ENCODE data around the gene GRIA4.
"Not testable (repeated sequence)": the region's sequence is repeated elsewhere in the genome, so short reads cannot be mapped to it uniquely, and the experiment has no call there.

Gene GRIA4

GRCh38 chr11:105868762-105869285, 259.0 kb downstream of the GRIA4 start:
- H3K27ac ChIP-seq (ENCODE audit: low read length), result no peak overlapping the region
- no peaks in the 10 kb centered on the region for H3K4me1 ChIP-seq (ENCODE audit: control insufficient read depth in 1 of 2, insufficient read depth in 2 of 2, low read length in 2 of 2)
- no peaks in the 10 kb centered on the region for H3K27me3 ChIP-seq (ENCODE audit: low read depth, low read length)
- H3K9me3 ChIP-seq (ENCODE audit: control insufficient read depth in 1 of 2, low read length in 2 of 2), result no peaks in the 10 kb centered on the region
- no peaks in the 10 kb centered on the region for H3K36me3 ChIP-seq (ENCODE audit: control insufficient read depth in 1 of 2, insufficient read depth in 2 of 2, low read length in 2 of 2)
- H3K4me3 ChIP-seq (ENCODE audit: low read depth in 1 of 2, low read length in 2 of 2), result no peak overlapping the region

- Histone ChIP-seq H3K4me3 (ENCODE audit: low read depth in 1 of 2, low read length in 2 of 2) (no peak overlapping the region), H3K4me1 (ENCODE audit: control insufficient read depth in 1 of 2, insufficient read depth in 2 of 2, low read length in 2 of 2) (no peaks in the 10 kb centered on the region), H3K27me3 (ENCODE audit: low read depth, low read length) (no peaks in the 10 kb centered on the region), H3K9me3 (ENCODE audit: control insufficient read depth in 1 of 2, low read length in 2 of 2) (no peaks in the 10 kb centered on the region), H3K27ac (ENCODE audit: low read length) (no peak overlapping the region), H3K36me3 (ENCODE audit: control insufficient read depth in 1 of 2, insufficient read depth in 2 of 2, low read length in 2 of 2) (no peaks in the 10 kb centered on the region)
Observed at GRCh38 chr11:105870516-105871113, 260.7 kb downstream of the GRIA4 start.

DNA sequence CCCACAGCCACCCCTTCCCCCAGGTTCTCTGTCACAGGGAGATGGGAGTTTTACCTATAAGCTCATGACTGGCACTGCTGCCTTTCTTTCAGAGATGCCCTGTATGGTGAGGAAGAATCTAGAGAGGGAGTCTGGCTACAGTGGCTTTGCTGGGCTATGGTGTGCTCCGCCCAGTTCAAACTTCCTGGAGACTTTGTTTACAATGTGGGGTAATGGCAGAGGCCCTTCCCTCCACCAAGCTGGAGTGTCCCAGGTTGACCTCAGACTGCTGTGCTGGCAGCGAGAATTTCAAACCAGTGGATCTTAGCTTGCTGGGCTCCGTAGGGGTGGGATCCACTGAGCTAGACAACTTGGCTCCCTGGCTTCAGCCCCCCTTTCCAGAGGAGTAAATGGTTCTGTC, 268.6 kb downstream of the GRIA4 start:
- no peak overlapping the region for H3K27ac ChIP-seq (ENCODE audit: low read length)
- no peaks in the 10 kb centered on the region for H3K9me3 ChIP-seq (ENCODE audit: control insufficient read depth in 1 of 2, low read length in 2 of 2)
- H3K27me3 ChIP-seq (ENCODE audit: low read depth, low read length), result no peaks in the 10 kb centered on the region
- no peaks in the 10 kb centered on the region for H3K4me1 ChIP-seq (ENCODE audit: control insufficient read depth in 1 of 2, insufficient read depth in 2 of 2, low read length in 2 of 2)
- no peaks in the 10 kb centered on the region for H3K36me3 ChIP-seq (ENCODE audit: control insufficient read depth in 1 of 2, insufficient read depth in 2 of 2, low read length in 2 of 2)
- no peak overlapping the region for H3K4me3 ChIP-seq (ENCODE audit: low read depth in 1 of 2, low read length in 2 of 2)

GRCh38 chr11:105878927-105879326, 269.1 kb downstream of the GRIA4 start:
- not testable (repeated sequence) for H3K4me1 ChIP-seq (ENCODE audit: control insufficient read depth in 1 of 2, insufficient read depth in 2 of 2, low read length in 2 of 2); H3K36me3 ChIP-seq (ENCODE audit: control insufficient read depth in 1 of 2, insufficient read depth in 2 of 2, low read length in 2 of 2); H3K27ac ChIP-seq (ENCODE audit: low read length)

DNA sequence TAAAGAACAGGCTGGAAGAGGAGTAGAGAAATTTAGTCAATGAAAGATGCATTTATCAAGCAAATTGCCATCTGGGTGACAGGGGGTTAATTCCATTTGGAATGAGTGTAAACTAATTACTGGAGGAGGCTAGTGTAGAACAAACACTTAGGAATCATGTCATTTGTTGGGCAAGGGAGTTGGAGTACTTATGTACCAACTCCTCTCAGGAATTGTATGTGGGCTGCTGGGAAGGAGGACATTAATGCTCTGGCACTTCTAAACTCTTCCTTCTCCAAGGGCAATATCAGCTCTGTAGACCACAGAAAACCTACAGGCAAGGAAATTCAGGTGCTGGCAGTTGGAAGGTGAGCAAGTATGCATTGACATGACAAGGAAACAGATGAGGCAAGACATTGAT, 271.2 kb downstream of the GRIA4 start:
- Histone ChIP-seq H3K9me3 (ENCODE audit: control insufficient read depth in 1 of 2, low read length in 2 of 2) (no peaks in the 10 kb centered on the region), H3K27ac (ENCODE audit: low read length) (no peak overlapping the region), H3K36me3 (ENCODE audit: control insufficient read depth in 1 of 2, insufficient read depth in 2 of 2, low read length in 2 of 2) (no peaks in the 10 kb centered on the region), H3K4me3 (ENCODE audit: low read depth in 1 of 2, low read length in 2 of 2) (no peak overlapping the region), H3K4me1 (ENCODE audit: control insufficient read depth in 1 of 2, insufficient read depth in 2 of 2, low read length in 2 of 2) (no peaks in the 10 kb centered on the region), H3K27me3 (ENCODE audit: low read depth, low read length) (no peaks in the 10 kb centered on the region)

More at GRCh38 chr11:105878927-105879326, 269.1 kb downstream of the GRIA4 start:
- not testable (repeated sequence) for H3K27me3 ChIP-seq (ENCODE audit: low read depth, low read length); H3K9me3 ChIP-seq (ENCODE audit: control insufficient read depth in 1 of 2, low read length in 2 of 2); H3K4me3 ChIP-seq (ENCODE audit: low read depth in 1 of 2, low read length in 2 of 2)

- Histone ChIP-seq H3K4me3 (ENCODE audit: low read depth in 1 of 2, low read length in 2 of 2) (no peak overlapping the region), H3K9me3 (ENCODE audit: control insufficient read depth in 1 of 2, low read length in 2 of 2) (no peaks in the 10 kb centered on the region), H3K27ac (ENCODE audit: low read length) (no peak overlapping the region), H3K36me3 (ENCODE audit: control insufficient read depth in 1 of 2, insufficient read depth in 2 of 2, low read length in 2 of 2) (no peaks in the 10 kb centered on the region), H3K27me3 (ENCODE audit: low read depth, low read length) (no peaks in the 10 kb centered on the region), H3K4me1 (ENCODE audit: control insufficient read depth in 1 of 2, insufficient read depth in 2 of 2, low read length in 2 of 2) (no peaks in the 10 kb centered on the region)
Observed at GRCh38 chr11:105884436-105884835, 274.6 kb downstream of the GRIA4 start.

DNA sequence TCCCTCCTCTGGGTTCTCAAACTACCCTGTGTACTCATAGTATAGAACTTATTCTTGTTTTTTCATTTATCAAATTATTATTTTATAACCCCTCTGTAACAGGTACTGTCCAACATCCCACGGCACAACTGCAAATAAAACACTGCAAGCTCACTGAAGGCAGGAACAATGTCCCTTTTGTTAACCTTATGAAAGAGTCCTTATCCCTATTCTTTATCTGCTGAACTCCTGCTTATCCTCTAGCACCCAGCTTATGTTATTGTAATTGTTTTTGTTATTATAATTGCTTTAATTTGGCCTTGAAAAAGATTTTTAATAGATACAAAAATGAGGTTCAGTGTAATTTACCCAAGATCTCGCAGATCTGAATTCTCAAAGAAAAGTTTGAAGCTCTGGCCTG, 281.8 kb downstream of the GRIA4 start:
- Histone ChIP-seq H3K4me3 (ENCODE audit: low read depth in 1 of 2, low read length in 2 of 2) (no peak overlapping the region), H3K4me1 (ENCODE audit: control insufficient read depth in 1 of 2, insufficient read depth in 2 of 2, low read length in 2 of 2) (no peaks in the 10 kb centered on the region), H3K27me3 (ENCODE audit: low read depth, low read length) (no peaks in the 10 kb centered on the region), H3K27ac (ENCODE audit: low read length) (no peak overlapping the region), H3K36me3 (ENCODE audit: control insufficient read depth in 1 of 2, insufficient read depth in 2 of 2, low read length in 2 of 2) (no peaks in the 10 kb centered on the region), H3K9me3 (ENCODE audit: control insufficient read depth in 1 of 2, low read length in 2 of 2) (no peaks in the 10 kb centered on the region)

DNA sequence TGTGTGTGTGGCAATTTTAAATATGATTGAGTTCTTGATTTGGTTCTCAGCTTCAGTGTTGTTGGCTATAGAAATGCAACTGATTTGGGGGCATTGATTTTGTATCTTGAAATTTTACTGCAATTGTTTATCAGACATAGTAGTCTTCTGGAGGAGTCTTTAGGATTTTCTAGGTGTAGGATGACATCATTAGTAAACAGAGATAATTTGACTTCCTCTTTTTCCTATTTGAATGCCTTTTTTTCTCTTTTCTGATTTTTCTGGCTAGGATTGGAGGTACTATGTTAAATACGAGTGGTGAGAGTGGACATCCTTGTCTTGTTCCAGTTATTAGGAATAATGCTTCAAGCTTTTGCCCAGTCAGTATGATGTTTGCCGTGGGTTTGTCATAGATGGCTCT, 287.3 kb downstream of the GRIA4 start:
- Histone ChIP-seq H3K4me1 (ENCODE audit: control insufficient read depth in 1 of 2, insufficient read depth in 2 of 2, low read length in 2 of 2) (no peaks in the 10 kb centered on the region), H3K9me3 (ENCODE audit: control insufficient read depth in 1 of 2, low read length in 2 of 2) (no peaks in the 10 kb centered on the region), H3K4me3 (ENCODE audit: low read depth in 1 of 2, low read length in 2 of 2) (no peak overlapping the region), H3K36me3 (ENCODE audit: control insufficient read depth in 1 of 2, insufficient read depth in 2 of 2, low read length in 2 of 2) (no peaks in the 10 kb centered on the region), H3K27ac (ENCODE audit: low read length) (no peak overlapping the region), H3K27me3 (ENCODE audit: low read depth, low read length) (no peaks in the 10 kb centered on the region)

GRCh38 chr11:105899772-105900171, 289.9 kb downstream of the GRIA4 start:
- H3K9me3 ChIP-seq (ENCODE audit: control insufficient read depth in 1 of 2, low read length in 2 of 2), result no peaks in the 10 kb centered on the region
- H3K4me3 ChIP-seq (ENCODE audit: low read depth in 1 of 2, low read length in 2 of 2), result no peak overlapping the region
- H3K4me1 ChIP-seq (ENCODE audit: control insufficient read depth in 1 of 2, insufficient read depth in 2 of 2, low read length in 2 of 2), result no peaks in the 10 kb centered on the region
- H3K27me3 ChIP-seq (ENCODE audit: low read depth, low read length), result no peaks in the 10 kb centered on the region
- no peaks in the 10 kb centered on the region for H3K36me3 ChIP-seq (ENCODE audit: control insufficient read depth in 1 of 2, insufficient read depth in 2 of 2, low read length in 2 of 2)
- H3K27ac ChIP-seq (ENCODE audit: low read length), result no peak overlapping the region

- no peaks in the 10 kb centered on the region for H3K9me3 ChIP-seq (ENCODE audit: control insufficient read depth in 1 of 2, low read length in 2 of 2)
- no peaks in the 10 kb centered on the region for H3K27me3 ChIP-seq (ENCODE audit: low read depth, low read length)
- H3K4me1 ChIP-seq (ENCODE audit: control insufficient read depth in 1 of 2, insufficient read depth in 2 of 2, low read length in 2 of 2), result no peaks in the 10 kb centered on the region
- H3K36me3 ChIP-seq (ENCODE audit: control insufficient read depth in 1 of 2, insufficient read depth in 2 of 2, low read length in 2 of 2), result no peaks in the 10 kb centered on the region
- H3K27ac ChIP-seq (ENCODE audit: low read length), result no peak overlapping the region
- no peak overlapping the region for H3K4me3 ChIP-seq (ENCODE audit: low read depth in 1 of 2, low read length in 2 of 2)
Observed at GRCh38 chr11:105900515-105901035, 290.7 kb downstream of the GRIA4 start.

- Histone ChIP-seq H3K36me3 (ENCODE audit: control insufficient read depth in 1 of 2, insufficient read depth in 2 of 2, low read length in 2 of 2) (no peaks in the 10 kb centered on the region), H3K9me3 (ENCODE audit: control insufficient read depth in 1 of 2, low read length in 2 of 2) (no peaks in the 10 kb centered on the region), H3K27ac (ENCODE audit: low read length) (no peak overlapping the region), H3K4me1 (ENCODE audit: control insufficient read depth in 1 of 2, insufficient read depth in 2 of 2, low read length in 2 of 2) (no peaks in the 10 kb centered on the region), H3K27me3 (ENCODE audit: low read depth, low read length) (no peaks in the 10 kb centered on the region), H3K4me3 (ENCODE audit: low read depth in 1 of 2, low read length in 2 of 2) (no peak overlapping the region)
Observed at GRCh38 chr11:105903113-105903512, 293.2 kb downstream of the GRIA4 start.

- no peak overlapping the region for H3K4me3 ChIP-seq (ENCODE audit: low read depth in 1 of 2, low read length in 2 of 2)
- H3K36me3 ChIP-seq (ENCODE audit: control insufficient read depth in 1 of 2, insufficient read depth in 2 of 2, low read length in 2 of 2), result no peaks in the 10 kb centered on the region
- no peaks in the 10 kb centered on the region for H3K27me3 ChIP-seq (ENCODE audit: low read depth, low read length)
- H3K27ac ChIP-seq (ENCODE audit: low read length), result no peak overlapping the region
- H3K4me1 ChIP-seq (ENCODE audit: control insufficient read depth in 1 of 2, insufficient read depth in 2 of 2, low read length in 2 of 2), result no peaks in the 10 kb centered on the region
- H3K9me3 ChIP-seq (ENCODE audit: control insufficient read depth in 1 of 2, low read length in 2 of 2), result no peaks in the 10 kb centered on the region
Observed at GRCh38 chr11:105906517-105906916, 296.6 kb downstream of the GRIA4 start.
